ENCODE results near the gene TJP2.

Gene TJP2

DNA sequence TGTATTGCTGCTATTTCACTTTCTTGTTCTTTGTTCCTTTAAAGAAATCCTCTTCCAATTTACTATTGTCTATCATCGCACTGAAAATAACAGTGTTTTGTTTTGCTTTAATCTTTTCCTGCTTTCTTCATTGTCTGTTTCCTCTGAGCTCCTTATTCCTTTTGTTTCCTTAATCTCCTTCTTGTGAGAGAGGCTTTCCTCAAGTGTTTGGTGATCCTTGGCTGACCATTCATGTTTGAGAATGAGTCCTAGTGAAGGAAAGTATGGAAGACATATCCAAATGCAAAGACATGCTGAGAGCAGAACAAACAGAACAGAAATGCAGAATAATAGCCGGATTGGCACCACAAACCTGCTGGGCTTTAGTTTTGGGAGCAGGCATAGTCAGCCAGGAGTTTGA lies 108.9 kb downstream of the TJP2 start (continued):
- no peak for TF ChIP-seq ZNF23 (tag by site-specific recombination; IDR thresholded peaks at IDR 0.05; ENCODE audit: borderline replicate concordance)
- TF ChIP-seq, protein P1, sequence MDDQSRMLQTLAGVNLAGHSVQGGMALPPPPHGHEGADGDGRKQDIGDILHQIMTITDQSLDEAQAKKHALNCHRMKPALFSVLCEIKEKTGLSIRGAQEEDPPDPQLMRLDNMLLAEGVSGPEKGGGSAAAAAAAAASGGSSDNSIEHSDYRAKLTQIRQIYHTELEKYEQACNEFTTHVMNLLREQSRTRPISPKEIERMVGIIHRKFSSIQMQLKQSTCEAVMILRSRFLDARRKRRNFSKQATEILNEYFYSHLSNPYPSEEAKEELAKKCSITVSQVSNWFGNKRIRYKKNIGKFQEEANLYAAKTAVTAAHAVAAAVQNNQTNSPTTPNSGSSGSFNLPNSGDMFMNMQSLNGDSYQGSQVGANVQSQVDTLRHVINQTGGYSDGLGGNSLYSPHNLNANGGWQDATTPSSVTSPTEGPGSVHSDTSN (CRISPR knock-in tag; IDR thresholded peaks at IDR 0.05) = no peak
- no peak for TF ChIP-seq PRDM1 (tag by site-specific recombination; IDR thresholded peaks at IDR 0.05)
- no peak for TF ChIP-seq FEZF1 (tag by site-specific recombination; IDR thresholded peaks at IDR 0.05)
- no peak for TF ChIP-seq GLIS1 (tag by site-specific recombination; IDR thresholded peaks at IDR 0.05)
- no peak for TF ChIP-seq REPIN1 (tag by site-specific recombination; IDR thresholded peaks at IDR 0.05; ENCODE audit: low read depth)
- TF ChIP-seq WT1 (tag by site-specific recombination; IDR thresholded peaks at IDR 0.05) = no peak
- no peak for TF ChIP-seq ZNF701 (tag by site-specific recombination; IDR thresholded peaks at IDR 0.05)
- TF ChIP-seq, protein P2, sequence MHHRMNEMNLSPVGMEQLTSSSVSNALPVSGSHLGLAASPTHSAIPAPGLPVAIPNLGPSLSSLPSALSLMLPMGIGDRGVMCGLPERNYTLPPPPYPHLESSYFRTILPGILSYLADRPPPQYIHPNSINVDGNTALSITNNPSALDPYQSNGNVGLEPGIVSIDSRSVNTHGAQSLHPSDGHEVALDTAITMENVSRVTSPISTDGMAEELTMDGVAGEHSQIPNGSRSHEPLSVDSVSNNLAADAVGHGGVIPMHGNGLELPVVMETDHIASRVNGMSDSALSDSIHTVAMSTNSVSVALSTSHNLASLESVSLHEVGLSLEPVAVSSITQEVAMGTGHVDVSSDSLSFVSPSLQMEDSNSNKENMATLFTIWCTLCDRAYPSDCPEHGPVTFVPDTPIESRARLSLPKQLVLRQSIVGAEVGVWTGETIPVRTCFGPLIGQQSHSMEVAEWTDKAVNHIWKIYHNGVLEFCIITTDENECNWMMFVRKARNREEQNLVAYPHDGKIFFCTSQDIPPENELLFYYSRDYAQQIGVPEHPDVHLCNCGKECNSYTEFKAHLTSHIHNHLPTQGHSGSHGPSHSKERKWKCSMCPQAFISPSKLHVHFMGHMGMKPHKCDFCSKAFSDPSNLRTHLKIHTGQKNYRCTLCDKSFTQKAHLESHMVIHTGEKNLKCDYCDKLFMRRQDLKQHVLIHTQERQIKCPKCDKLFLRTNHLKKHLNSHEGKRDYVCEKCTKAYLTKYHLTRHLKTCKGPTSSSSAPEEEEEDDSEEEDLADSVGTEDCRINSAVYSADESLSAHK (tag by site-specific recombination; IDR thresholded peaks at IDR 0.05) = no peak

DNA sequence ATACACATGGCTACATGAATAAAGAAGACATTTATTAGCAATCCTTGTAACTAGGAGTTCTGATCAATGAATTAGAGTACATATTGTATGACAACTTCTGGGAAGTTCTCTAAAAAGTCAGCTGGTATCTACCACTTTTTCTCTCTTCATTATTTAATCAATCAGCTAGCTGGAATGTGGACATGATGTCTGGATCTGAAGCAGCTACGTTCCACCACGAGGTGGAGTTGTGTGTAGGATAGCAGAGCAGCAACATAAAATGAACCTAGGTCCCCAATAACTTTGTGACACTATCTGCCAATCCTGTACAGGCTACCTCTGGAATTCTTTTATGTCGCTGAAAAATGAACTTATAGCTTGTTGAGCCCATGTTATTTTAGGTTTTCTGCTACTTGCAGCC lies 118.0 kb downstream of the TJP2 start:
- POLR2A ChIA-PET = no interaction called here

DNA sequence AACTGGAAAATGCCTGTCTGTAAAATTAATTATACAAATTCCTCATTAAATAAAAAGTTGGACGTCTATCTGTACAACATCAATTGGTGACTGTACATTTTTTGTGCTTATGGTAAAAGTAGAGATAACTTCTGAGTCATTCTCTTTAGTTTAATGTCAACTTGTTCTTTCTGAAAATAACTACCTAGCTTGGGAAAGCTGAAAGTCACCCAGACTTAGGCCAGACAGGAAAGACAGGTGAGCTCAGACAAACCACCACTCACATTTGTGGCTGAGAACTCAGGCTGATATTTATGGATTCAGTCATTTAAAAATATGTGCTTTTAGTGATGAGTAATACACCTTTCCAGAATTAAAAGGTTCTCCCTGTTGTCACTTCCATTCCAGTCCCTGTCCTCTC lies 119.1 kb downstream of the TJP2 start:
- TF ChIP-seq KLF16 (tag by site-specific recombination; IDR thresholded peaks at IDR 0.05) (no peak), SCRT2 (tag by site-specific recombination; IDR thresholded peaks at IDR 0.05) (no peak), MEIS1 (CRISPR knock-in tag; IDR thresholded peaks at IDR 0.05; ENCODE audit: borderline replicate concordance) (no peak), ZNF426 (tag by site-specific recombination; IDR thresholded peaks at IDR 0.05) (no peak), ZNF549 (tag by site-specific recombination; IDR thresholded peaks at IDR 0.05) (no peak), ZNF266 (tag by site-specific recombination; IDR thresholded peaks at IDR 0.05; ENCODE audit: low read depth) (no peak), ZNF335 (tag by site-specific recombination; conservative IDR thresholded peaks at IDR 0.05) (no peak), SCRT1 (tag by site-specific recombination; IDR thresholded peaks at IDR 0.05; ENCODE audit: borderline replicate concordance) (no peak), SP3 (tag by site-specific recombination; IDR thresholded peaks at IDR 0.05) (no peak)
- ChIA-PET CTCF (no interaction called here), POLR2A (no interaction called here)
- no peak overlapping the region for H3K4me3 ChIP-seq (ENCODE audit: low read depth, low read length)
- no peaks in the 10 kb centered on the region for H3K9me3 ChIP-seq (ENCODE audit: control insufficient read depth, insufficient read depth, low read depth, low read length)
- H3K36me3 ChIP-seq (ENCODE audit: control insufficient read depth in 2 of 2, insufficient read depth in 1 of 2, low read length in 2 of 2) = no peaks in the 10 kb centered on the region
- H3K4me1 ChIP-seq (ENCODE audit: control insufficient read depth, insufficient read depth, low read length) = no peaks in the 10 kb centered on the region
- no peak overlapping the region for H3K27ac ChIP-seq (ENCODE audit: extremely low read depth, low read depth, low read length)

More for the DNA sequence above, 118.0 kb downstream of the TJP2 start:
- no peak overlapping the region for H3K4me3 ChIP-seq (ENCODE audit: low read depth, low read length)
- H3K36me3 ChIP-seq (ENCODE audit: control insufficient read depth in 2 of 2, insufficient read depth in 1 of 2, low read length in 2 of 2) = no peaks in the 10 kb centered on the region
- TF ChIP-seq GLIS1 (tag by site-specific recombination; IDR thresholded peaks at IDR 0.05) (no peak), ZNF214 (tag by site-specific recombination; IDR thresholded peaks at IDR 0.05; ENCODE audit: borderline replicate concordance) (no peak), ZNF521 (tag by site-specific recombination; IDR thresholded peaks at IDR 0.05) (no peak), MEIS1 (CRISPR knock-in tag; IDR thresholded peaks at IDR 0.05; ENCODE audit: borderline replicate concordance) (no peak), ZNF37A (tag by site-specific recombination; IDR thresholded peaks at IDR 0.05) (no peak), ZBTB21 (tag by site-specific recombination; IDR thresholded peaks at IDR 0.05) (no peak)
- no peaks in the 10 kb centered on the region for H3K9me3 ChIP-seq (ENCODE audit: control insufficient read depth, insufficient read depth, low read depth, low read length)
- H3K4me1 ChIP-seq (ENCODE audit: control insufficient read depth, insufficient read depth, low read length) = no peaks in the 10 kb centered on the region
- CTCF ChIA-PET = interaction anchor here (0.6 to 1.0 kb wide), 2 partner anchors 69 to 180 kb away, joined by 3 to 5 read pairs; no protein-coding TSS in a partner anchor
- no peak overlapping the region for H3K27ac ChIP-seq (ENCODE audit: extremely low read depth, low read depth, low read length)
